ENCODE results near the gene ID2.

- TF ChIP-seq, protein P1, sequence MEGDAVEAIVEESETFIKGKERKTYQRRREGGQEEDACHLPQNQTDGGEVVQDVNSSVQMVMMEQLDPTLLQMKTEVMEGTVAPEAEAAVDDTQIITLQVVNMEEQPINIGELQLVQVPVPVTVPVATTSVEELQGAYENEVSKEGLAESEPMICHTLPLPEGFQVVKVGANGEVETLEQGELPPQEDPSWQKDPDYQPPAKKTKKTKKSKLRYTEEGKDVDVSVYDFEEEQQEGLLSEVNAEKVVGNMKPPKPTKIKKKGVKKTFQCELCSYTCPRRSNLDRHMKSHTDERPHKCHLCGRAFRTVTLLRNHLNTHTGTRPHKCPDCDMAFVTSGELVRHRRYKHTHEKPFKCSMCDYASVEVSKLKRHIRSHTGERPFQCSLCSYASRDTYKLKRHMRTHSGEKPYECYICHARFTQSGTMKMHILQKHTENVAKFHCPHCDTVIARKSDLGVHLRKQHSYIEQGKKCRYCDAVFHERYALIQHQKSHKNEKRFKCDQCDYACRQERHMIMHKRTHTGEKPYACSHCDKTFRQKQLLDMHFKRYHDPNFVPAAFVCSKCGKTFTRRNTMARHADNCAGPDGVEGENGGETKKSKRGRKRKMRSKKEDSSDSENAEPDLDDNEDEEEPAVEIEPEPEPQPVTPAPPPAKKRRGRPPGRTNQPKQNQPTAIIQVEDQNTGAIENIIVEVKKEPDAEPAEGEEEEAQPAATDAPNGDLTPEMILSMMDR (IDR thresholded peaks at IDR 0.05), result no peak
- no peak for TF ChIP-seq POLR2A (IDR thresholded peaks at IDR 0.05)
Measured at GRCh38 chr2:8644605-8645175, 37.2 kb upstream of the ID2 start.
